ENCODE results near the gene FLNC.

FLNC gene, protein sequence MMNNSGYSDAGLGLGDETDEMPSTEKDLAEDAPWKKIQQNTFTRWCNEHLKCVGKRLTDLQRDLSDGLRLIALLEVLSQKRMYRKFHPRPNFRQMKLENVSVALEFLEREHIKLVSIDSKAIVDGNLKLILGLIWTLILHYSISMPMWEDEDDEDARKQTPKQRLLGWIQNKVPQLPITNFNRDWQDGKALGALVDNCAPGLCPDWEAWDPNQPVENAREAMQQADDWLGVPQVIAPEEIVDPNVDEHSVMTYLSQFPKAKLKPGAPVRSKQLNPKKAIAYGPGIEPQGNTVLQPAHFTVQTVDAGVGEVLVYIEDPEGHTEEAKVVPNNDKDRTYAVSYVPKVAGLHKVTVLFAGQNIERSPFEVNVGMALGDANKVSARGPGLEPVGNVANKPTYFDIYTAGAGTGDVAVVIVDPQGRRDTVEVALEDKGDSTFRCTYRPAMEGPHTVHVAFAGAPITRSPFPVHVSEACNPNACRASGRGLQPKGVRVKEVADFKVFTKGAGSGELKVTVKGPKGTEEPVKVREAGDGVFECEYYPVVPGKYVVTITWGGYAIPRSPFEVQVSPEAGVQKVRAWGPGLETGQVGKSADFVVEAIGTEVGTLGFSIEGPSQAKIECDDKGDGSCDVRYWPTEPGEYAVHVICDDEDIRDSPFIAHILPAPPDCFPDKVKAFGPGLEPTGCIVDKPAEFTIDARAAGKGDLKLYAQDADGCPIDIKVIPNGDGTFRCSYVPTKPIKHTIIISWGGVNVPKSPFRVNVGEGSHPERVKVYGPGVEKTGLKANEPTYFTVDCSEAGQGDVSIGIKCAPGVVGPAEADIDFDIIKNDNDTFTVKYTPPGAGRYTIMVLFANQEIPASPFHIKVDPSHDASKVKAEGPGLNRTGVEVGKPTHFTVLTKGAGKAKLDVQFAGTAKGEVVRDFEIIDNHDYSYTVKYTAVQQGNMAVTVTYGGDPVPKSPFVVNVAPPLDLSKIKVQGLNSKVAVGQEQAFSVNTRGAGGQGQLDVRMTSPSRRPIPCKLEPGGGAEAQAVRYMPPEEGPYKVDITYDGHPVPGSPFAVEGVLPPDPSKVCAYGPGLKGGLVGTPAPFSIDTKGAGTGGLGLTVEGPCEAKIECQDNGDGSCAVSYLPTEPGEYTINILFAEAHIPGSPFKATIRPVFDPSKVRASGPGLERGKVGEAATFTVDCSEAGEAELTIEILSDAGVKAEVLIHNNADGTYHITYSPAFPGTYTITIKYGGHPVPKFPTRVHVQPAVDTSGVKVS (N-terminal part only)

GRCh38 chr7:128830231-128831177, at the start of gene FLNC:
Gene FLNC (plus strand): TSS chr7:128830406. CDS start chr7:128830638, 232 bp downstream.
- no peak for DNase-seq (ENCODE audit: low read depth)

DNA sequence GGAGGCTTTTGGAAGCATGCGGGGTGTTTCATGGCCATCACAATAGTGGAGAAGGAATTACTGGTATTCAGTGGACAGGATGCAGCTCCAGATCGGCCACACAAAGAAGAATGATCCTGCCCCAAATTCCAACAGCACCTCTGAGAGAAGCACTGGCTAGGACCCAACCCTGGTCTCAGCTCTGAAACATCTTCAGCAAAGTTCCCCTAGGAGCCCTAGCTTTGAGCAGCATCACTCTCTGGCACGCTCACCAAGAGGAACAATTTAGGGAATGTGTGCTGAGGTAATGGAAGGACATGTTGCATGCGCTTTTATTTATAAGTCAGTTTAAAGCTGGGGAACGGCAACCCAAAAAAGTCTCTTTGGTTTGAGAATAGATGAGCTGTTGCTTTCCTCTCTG, 49.1 kb upstream of the FLNC start:
- DNase-seq (ENCODE audit: low read depth): no peak

DNA sequence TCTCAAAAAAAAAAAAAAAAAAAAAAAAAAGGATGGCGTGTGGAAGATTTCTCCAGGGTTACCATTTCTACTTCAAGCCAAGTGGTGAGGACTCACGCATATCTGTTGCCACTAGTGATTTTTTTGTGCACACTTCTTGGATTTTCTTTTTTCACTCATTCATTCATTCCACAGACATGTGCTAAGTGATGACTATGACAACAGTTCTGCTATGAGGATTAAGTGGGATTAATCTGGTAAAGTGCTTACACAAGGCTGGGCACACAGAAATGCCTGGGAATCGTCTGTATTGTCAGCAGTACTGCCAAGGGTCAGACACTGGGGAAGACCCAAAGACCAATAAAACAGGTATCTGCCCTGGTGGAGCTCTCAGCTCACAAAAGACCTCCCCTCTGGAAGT, 48.4 kb upstream of the FLNC start:
- no peak for DNase-seq (ENCODE audit: low read depth)

- DNase-seq (ENCODE audit: low read depth): no peak
Observed at GRCh38 chr7:128783143-128783861, 46.9 kb upstream of the FLNC start.

DNA sequence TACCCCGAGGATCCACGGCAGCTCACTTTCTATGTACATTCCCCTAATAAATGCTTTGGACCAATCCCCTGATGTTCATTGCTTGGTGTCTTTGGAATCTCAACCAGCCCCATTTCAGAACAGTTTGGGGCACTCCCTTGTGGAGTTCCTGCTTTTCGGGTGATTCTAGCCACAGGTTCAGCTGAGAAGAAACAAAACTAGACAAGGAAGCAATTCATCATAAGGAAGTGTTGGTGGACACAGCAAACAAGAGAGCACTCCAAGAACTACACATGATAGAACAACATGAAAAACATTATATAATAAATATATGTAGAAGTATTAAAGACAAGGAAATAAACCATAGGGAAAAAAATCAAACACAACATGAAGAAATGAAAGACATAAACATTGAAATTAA, 44.5 kb upstream of the FLNC start:
- DNase-seq (ENCODE audit: low read depth): no peak

DNA sequence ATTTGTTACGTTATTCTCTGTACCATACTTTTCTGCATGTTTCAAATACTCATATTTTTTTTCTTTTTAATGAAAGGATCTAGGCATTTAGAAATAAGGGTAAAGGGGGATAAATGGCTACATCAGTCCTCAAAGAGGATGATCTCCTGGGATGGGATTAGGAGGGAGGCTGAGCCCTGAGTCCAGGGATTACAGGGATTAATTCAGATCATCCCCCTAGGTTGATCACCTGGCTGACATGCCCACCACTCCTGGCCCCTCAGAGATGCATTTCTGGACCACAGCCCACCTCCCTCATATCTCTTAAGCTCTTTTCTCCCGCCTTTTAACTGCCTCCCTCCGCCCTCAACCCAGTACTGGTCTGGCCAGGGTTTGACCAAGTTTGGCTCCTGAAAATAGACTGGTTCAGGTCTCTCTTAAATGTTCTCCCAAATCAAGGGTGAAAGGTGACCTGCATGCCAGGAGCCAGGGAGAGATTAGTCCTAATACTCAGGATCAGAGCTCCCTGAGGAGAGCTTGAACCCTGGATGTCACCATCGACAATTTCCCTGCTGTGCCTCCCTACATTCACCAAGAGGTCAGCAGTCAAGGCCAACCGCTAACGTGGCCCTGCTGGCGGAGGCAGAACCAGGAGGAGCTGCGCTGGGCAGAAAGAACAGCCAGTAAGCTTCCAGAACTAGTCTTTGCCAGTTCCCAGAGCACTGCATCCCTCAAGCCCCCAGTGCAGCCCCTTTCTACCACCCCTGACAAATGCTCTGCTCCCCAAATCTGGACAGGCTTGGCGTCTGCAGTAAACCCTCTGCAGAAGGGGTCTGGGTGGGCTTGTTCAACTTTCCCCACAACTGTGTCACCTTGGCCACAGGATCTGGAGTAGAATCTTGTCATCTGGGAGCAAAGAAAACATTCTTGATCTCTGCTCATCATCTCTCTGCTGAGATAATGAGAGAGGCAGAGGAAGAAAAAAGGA, 41.5 kb upstream of the FLNC start:
- DNase-seq (ENCODE audit: low read depth): no peak

GRCh38 chr7:128790315-128791041, 39.7 kb upstream of the FLNC start:
- DNase-seq (ENCODE audit: low read depth): no peak

DNA sequence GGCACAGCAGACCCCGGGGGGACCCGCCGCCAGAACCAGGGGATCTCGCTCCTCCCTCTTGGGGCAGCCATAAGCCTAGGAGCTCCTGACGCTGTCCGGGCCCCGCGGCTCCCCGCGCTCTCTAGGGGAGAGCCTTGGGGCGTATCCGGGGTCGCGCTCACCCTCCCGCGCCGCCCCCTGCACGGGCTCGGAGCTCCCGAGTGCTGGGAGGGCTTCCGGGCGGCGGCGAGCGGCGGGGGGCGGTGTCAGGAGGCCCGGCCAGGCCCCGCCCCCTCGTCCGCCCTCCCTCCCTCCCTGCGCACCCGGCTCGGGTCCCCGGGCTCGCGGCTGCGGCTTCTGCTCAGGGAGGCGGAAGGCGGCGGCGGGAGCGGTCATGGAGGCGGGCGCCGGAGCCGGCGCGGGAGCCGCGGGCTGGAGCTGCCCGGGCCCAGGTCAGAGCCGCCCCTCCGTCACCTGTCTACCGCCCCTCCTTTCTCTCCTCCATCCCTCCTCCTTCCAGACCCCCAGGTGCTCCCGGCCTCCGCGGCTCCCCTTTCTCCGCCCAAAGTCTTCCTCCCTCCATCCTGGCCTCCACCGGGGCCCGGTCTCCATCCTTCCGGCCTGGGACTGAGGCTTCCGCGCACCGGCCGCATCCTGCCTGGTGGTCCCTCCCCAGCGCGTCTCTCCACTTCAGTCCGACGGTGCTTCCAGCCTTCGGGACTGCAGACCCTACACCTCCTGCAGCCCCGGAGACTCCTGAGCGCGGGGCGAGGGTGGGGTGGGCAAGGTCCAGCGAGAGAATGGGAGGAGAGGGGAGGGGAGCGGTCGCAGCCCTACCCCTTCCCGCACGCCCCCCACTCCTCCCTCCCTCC, 38.9 kb upstream of the FLNC start, which contains the start of gene CCDC136:
Gene CCDC136 (plus strand): TSS at position 848 of the 851 bp plus-strand sequence. CDS start 444 bp downstream, outside the sequence.
- DNase-seq (ENCODE audit: low read depth): no peak

DNA sequence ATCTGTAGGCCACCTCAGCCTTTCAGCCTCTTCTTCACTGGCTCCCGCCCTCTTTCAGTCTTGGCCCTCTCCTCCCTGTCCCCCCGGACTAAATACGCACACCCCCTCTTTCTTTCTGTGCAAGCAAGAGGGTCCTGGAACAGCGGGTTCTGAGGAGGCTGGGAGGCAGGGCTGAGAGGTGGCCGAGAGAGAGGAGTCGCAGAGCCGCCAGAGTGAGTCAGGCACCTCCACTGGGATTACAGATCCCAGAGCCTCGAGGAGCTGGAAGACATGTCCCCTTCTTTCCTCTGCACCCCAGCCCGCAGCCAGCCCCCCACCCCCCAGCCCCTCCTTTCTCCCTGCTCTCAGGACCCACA, 38.3 kb upstream of the FLNC start:
- no peak for DNase-seq (ENCODE audit: low read depth)

- no peak for DNase-seq (ENCODE audit: low read depth)
Observed at GRCh38 chr7:128792471-128793180, 37.6 kb upstream of the FLNC start.

- no peak for DNase-seq (ENCODE audit: low read depth)
Observed at GRCh38 chr7:128793181-128793547, 37.0 kb upstream of the FLNC start.

DNA sequence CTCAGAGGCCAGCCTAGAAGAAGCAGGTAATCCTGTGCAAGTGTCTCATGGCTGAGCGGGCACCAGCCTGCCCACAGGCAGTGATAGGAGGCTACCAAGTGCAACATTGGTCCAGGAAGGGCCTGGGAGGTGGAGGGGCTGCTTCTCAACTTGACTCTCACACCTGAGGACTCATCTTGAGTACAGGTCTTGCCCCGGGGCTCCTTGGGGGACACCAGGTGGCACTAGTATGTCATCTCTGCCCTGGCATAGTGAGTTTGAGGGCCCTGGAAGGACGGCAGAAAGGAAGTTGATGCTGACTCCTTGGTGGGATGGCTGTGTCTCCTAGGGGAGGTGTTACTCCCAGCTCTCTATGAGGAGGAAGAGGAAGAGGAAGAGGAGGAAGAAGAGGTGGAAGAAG, 36.2 kb upstream of the FLNC start:
- DNase-seq (ENCODE audit: low read depth): no peak

GRCh38 chr7:128794436-128794835, 35.8 kb upstream of the FLNC start:
- no peak for DNase-seq (ENCODE audit: low read depth)

- DNase-seq (ENCODE audit: low read depth): no peak
Observed at GRCh38 chr7:128795129-128795528, 35.1 kb upstream of the FLNC start.

- DNase-seq (ENCODE audit: low read depth): no peak
Observed at GRCh38 chr7:128796327-128796726, 33.9 kb upstream of the FLNC start.

- no peak for DNase-seq (ENCODE audit: low read depth)
Observed at GRCh38 chr7:128799451-128799850, 30.8 kb upstream of the FLNC start.

DNA sequence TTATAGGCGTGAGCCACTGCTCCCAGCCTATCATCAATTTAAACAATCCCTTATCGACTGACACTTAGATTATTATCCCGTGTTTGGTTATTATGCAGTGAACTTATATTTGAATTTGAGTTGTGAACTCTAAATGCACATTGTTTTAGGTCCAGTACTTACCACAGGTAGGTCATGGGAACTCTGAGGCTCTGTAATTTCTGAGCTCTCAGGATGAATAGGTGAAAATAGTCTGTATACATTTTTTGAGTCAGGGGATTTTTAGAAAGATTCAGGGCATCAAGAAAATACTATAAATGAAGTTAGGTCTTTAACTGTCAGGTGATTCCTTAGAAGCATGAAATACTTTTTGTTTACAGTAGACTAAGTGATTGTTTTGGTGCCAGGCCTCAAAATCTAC, 29.6 kb upstream of the FLNC start:
- no peak for DNase-seq (ENCODE audit: low read depth)

All from HS-27A (cell line).